Neural progenitor cell (in vitro differentiated cells): Measurements from ENCODE around the gene KCNJ10. TPM values are rescaled to one million over a fixed set of nuclear protein-coding genes. Genes with fewer than 3 reads are reported as not detected.

Source experiments
- DNase-seq: peaks from one replicate; pipeline ENCODE4 v3.0.0-alpha.2; 2016; ENCODE audit warnings: low spot score
- H2AFZ ChIP-seq: fragments of 200-600 bp; sonication (generic); replicated peaks from 2 replicates; pipeline ENCODE4 v1.6.1; 2016; ENCODE audit warnings: antibody characterized with exemption
- H3F3A ChIP-seq: fragments of 200-600 bp; sonication (generic); 2 replicates; pipeline ENCODE4 v1.6.1; 2016; ENCODE audit warnings: antibody characterized with exemption, low read depth
- H3K27ac ChIP-seq: fragments of 200-600 bp; sonication (generic); 2 replicates; pipeline ENCODE4 v1.5.1; 2016; ENCODE audit warnings: mild to moderate bottlenecking
- H3K27me3 ChIP-seq: fragments of 200-600 bp; sonication (generic); 2 replicates; pipeline ENCODE4 v1.6.1; 2016; ENCODE audit warnings: mild to moderate bottlenecking, moderate library complexity
- H3K36me3 ChIP-seq: fragments of 200-600 bp; sonication (generic); 2 replicates; pipeline ENCODE4 v1.5.1; 2016
- H3K4me1 ChIP-seq: fragments of 200-600 bp; sonication (generic); 2 replicates; pipeline ENCODE4 v1.6.1; 2016; ENCODE audit warnings: mixed run types
- H3K4me2 ChIP-seq: fragments of 200-600 bp; sonication (generic); 2 replicates; pipeline ENCODE4 v1.6.1; 2016
- H3K4me3 ChIP-seq: fragments of 200-600 bp; sonication (generic); 2 replicates; pipeline ENCODE4 v1.5.1; 2016
- H3K79me2 ChIP-seq: fragments of 200-600 bp; sonication (generic); 2 replicates; pipeline ENCODE4 v1.6.1; 2016; ENCODE audit warnings: low read depth
- H3K9ac ChIP-seq: fragments of 200-600 bp; sonication (generic); 2 replicates; pipeline ENCODE4 v1.6.1; 2016
- H3K9me3 ChIP-seq: fragments of 200-600 bp; sonication (generic); 2 replicates; pipeline ENCODE4 v1.5.1; 2016; ENCODE audit warnings: low read depth
- H4K20me1 ChIP-seq: fragments of 200-600 bp; sonication (generic); 2 replicates; pipeline ENCODE4 v1.6.1; 2016; ENCODE audit warnings: low read depth
- H3K27ac Mint-ChIP-seq: 3 replicates; pipeline ENCODE4 v1.8.0; 2021; ENCODE audit warnings: mixed read lengths
- H3K27me3 Mint-ChIP-seq: 2 replicates; pipeline ENCODE4 v1.8.0; 2022; ENCODE audit warnings: low read depth, mild to moderate bottlenecking, inconsistent platforms, moderate library complexity, mixed read lengths; ENCODE audit not compliant: insufficient read depth
- H3K36me3 Mint-ChIP-seq: 3 replicates; pipeline ENCODE4 v1.8.0; 2021; ENCODE audit warnings: mixed read lengths
- H3K4me1 Mint-ChIP-seq: 3 replicates; pipeline ENCODE4 v1.8.0; 2021; ENCODE audit warnings: mixed read lengths
- H3K4me3 Mint-ChIP-seq: 3 replicates; pipeline ENCODE4 v1.8.0; 2021; ENCODE audit warnings: mild to moderate bottlenecking, moderate library complexity, mixed read lengths
- H3K9me3 Mint-ChIP-seq: 3 replicates; pipeline ENCODE4 v1.8.0; 2020; ENCODE audit warnings: mixed read lengths
- EZH2 ChIP-seq: fragments of 200-600 bp; sonication (generic); IDR thresholded peaks from 2 replicates; pipeline ENCODE4 v1.6.1; 2017; ENCODE audit warnings: antibody characterized with exemption, mild to moderate bottlenecking, moderate library complexity
- EZH2phosphoT487 ChIP-seq: fragments of 200-600 bp; sonication (generic); IDR thresholded peaks from 2 replicates; pipeline ENCODE4 v1.6.1; 2017; ENCODE audit warnings: antibody characterized with exemption
- total RNA-seq: library from RNA; depleted of rRNA; stranded (reverse); fragments of >200 nt; gene quantifications from 2 replicates; pipeline ENCODE4 v1.2.3, GENCODE V29; 2015; ENCODE audit warnings: low replicate concordance
- TF ChIP-seq, protein P1 (sequence below): fragments of 200-600 bp; sonication (generic); IDR thresholded peaks from 2 replicates; pipeline ENCODE4 v1.5.1; 2017; ENCODE audit warnings: antibody characterized with exemption, mild to moderate bottlenecking

KCNJ10 gene
- total RNA-seq, 1 donor from 2014 or later: not detected

DNA sequence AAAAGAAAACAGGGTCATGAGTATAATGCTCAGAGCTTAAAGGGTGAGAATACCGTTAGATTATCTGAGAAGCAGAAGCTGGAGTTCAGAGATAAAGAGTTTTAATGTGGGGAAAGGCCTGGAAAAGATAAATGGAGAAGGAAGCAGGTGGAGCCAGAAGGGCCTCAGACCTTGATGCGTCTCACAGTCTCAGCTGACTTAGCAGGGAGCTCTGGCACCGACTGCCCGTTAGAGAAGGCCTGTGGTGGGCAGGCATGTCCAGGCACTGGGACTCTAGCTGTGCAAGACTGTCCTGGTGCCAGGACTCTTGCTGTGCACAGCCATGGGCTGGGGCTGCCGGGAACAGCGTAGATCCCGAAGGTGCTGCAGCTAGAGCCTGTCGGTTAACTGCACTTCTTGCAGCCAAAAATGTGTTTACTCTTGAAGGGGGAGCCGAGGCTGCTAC lies 112.1 kb downstream of the KCNJ10 start:
- TF ChIP-seq, protein P1, sequence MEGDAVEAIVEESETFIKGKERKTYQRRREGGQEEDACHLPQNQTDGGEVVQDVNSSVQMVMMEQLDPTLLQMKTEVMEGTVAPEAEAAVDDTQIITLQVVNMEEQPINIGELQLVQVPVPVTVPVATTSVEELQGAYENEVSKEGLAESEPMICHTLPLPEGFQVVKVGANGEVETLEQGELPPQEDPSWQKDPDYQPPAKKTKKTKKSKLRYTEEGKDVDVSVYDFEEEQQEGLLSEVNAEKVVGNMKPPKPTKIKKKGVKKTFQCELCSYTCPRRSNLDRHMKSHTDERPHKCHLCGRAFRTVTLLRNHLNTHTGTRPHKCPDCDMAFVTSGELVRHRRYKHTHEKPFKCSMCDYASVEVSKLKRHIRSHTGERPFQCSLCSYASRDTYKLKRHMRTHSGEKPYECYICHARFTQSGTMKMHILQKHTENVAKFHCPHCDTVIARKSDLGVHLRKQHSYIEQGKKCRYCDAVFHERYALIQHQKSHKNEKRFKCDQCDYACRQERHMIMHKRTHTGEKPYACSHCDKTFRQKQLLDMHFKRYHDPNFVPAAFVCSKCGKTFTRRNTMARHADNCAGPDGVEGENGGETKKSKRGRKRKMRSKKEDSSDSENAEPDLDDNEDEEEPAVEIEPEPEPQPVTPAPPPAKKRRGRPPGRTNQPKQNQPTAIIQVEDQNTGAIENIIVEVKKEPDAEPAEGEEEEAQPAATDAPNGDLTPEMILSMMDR: no peak
- TF ChIP-seq EZH2phosphoT487 (no peak), EZH2 (no peak)
- H3K9me3 Mint-ChIP-seq: peaks cover 2% of the 10 kb centered on the region
- peaks cover 9% of the 10 kb centered on the region for H3K27me3 Mint-ChIP-seq
- H3K27me3 ChIP-seq: no peaks in the 10 kb centered on the region
- DNase-seq: no peak
- no peaks in the 10 kb centered on the region for H3K79me2 ChIP-seq
- H4K20me1 ChIP-seq: no peaks in the 10 kb centered on the region
- H3K4me3 Mint-ChIP-seq: no peak overlapping the region
- no peak overlapping the region for H3K4me3 ChIP-seq
- H3K9me3 ChIP-seq: no peaks in the 10 kb centered on the region
- H3K36me3 Mint-ChIP-seq: no peaks in the 10 kb centered on the region
- no peaks in the 10 kb centered on the region for H3K36me3 ChIP-seq
- H2AFZ ChIP-seq: no peak overlapping the region
- H3K4me1 ChIP-seq: no peaks in the 10 kb centered on the region
- no peak overlapping the region for H3K9ac ChIP-seq
- no peak overlapping the region for H3K4me2 ChIP-seq
- H3F3A ChIP-seq: no peaks in the 10 kb centered on the region
- peaks cover 3% of the 10 kb centered on the region for H3K4me1 Mint-ChIP-seq
- H3K27ac ChIP-seq: no peak overlapping the region
- no peak overlapping the region for H3K27ac Mint-ChIP-seq

DNA sequence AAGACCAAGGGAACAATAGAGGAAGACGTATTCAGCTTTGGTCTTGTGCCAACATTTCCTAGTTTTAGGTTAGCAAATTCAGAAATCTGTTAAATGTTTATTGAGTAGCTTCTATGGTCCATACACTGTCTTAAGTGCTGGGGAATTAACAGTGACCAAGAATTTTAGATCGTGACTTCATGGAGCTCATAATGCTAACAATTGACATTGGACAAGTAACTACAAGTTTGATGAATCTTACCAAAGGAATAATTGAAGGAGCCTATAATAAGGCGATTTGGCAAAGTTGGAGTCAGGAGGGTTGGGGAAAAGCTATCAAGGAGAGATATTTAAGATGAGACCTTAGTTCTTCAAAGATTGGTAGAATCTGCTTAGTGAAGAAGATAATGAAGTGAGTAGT lies 114.5 kb downstream of the KCNJ10 start:
- Histone ChIP-seq H3K79me2 (no peaks in the 10 kb centered on the region), H3F3A (no peaks in the 10 kb centered on the region), H3K4me3 (no peak overlapping the region), H4K20me1 (no peaks in the 10 kb centered on the region), H3K9ac (no peak overlapping the region), H3K9me3 (no peaks in the 10 kb centered on the region), H3K27me3 (no peaks in the 10 kb centered on the region), H3K4me1 (no peaks in the 10 kb centered on the region), H3K4me2 (no peak overlapping the region), H3K27ac (no peak overlapping the region), H2AFZ (no peak overlapping the region), H3K36me3 (no peaks in the 10 kb centered on the region)
- DNase-seq: no peak
- H3K27ac Mint-ChIP-seq: no peak overlapping the region
- no peaks in the 10 kb centered on the region for H3K36me3 Mint-ChIP-seq
- TF ChIP-seq EZH2: no peak
- no peak for TF ChIP-seq EZH2phosphoT487
- TF ChIP-seq, protein P1: no peak
- no peak overlapping the region for H3K4me3 Mint-ChIP-seq
- H3K9me3 Mint-ChIP-seq: peaks cover 2% of the 10 kb centered on the region
- peaks cover 7% of the 10 kb centered on the region for H3K27me3 Mint-ChIP-seq
- peaks cover 3% of the 10 kb centered on the region for H3K4me1 Mint-ChIP-seq

GRCh38 chr1:159953536-159954515 lies 116.1 kb downstream of the KCNJ10 start, which contains the start of gene SLAMF9:
SLAMF9 (minus strand) TSS chr1:159954237; CDS start chr1:159954137, 100 bp downstream.
- no peaks in the 10 kb centered on the region for H3K9me3 ChIP-seq

More at GRCh38 chr1:159953536-159954515, 116.1 kb downstream of the KCNJ10 start, which contains the start of gene SLAMF9:
- no peak within 1 kb of the TSS for H2AFZ ChIP-seq
- H3K4me1 ChIP-seq: no peaks in the 10 kb centered on the region
- H3K9ac ChIP-seq: no peak within 1 kb of the TSS
- no peak within 1 kb of the TSS for H3K27ac ChIP-seq
- no peaks in the 10 kb centered on the region for H3K36me3 Mint-ChIP-seq
- H3F3A ChIP-seq: no peaks in the 10 kb centered on the region
- no peak within 1 kb of the TSS for H3K4me3 ChIP-seq
- DNase-seq: no peak
- H3K36me3 ChIP-seq: no peaks in the 10 kb centered on the region
- H3K4me1 Mint-ChIP-seq: peaks cover 3% of the 10 kb centered on the region
- H3K4me3 Mint-ChIP-seq: no peak within 1 kb of the TSS
- peaks cover 11% of the 10 kb centered on the region for H3K27me3 Mint-ChIP-seq
- H3K4me2 ChIP-seq: no peak within 1 kb of the TSS
- H3K79me2 ChIP-seq: no peaks in the 10 kb centered on the region
- no peak within 1 kb of the TSS for H3K27ac Mint-ChIP-seq
- H3K9me3 Mint-ChIP-seq: peaks cover 2% of the 10 kb centered on the region
- TF ChIP-seq EZH2 (no peak), EZH2phosphoT487 (no peak)
- TF ChIP-seq, protein P1: no peak
- H4K20me1 ChIP-seq: no peaks in the 10 kb centered on the region
- H3K27me3 ChIP-seq: no peaks in the 10 kb centered on the region
